ENCODE data around the gene KITLG.

GRCh38 chr12:88453323-88453722, 126.9 kb downstream of the KITLG start:
- TF ChIP-seq, protein P1, sequence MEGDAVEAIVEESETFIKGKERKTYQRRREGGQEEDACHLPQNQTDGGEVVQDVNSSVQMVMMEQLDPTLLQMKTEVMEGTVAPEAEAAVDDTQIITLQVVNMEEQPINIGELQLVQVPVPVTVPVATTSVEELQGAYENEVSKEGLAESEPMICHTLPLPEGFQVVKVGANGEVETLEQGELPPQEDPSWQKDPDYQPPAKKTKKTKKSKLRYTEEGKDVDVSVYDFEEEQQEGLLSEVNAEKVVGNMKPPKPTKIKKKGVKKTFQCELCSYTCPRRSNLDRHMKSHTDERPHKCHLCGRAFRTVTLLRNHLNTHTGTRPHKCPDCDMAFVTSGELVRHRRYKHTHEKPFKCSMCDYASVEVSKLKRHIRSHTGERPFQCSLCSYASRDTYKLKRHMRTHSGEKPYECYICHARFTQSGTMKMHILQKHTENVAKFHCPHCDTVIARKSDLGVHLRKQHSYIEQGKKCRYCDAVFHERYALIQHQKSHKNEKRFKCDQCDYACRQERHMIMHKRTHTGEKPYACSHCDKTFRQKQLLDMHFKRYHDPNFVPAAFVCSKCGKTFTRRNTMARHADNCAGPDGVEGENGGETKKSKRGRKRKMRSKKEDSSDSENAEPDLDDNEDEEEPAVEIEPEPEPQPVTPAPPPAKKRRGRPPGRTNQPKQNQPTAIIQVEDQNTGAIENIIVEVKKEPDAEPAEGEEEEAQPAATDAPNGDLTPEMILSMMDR (IDR thresholded peaks at IDR 0.05) = no peak
- no peak for TF ChIP-seq EZH2 (IDR thresholded peaks at IDR 0.05; ENCODE audit: borderline replicate concordance, insufficient read depth, low read depth, low read length, poor library complexity, severe bottlenecking)
